ENCODE results near the gene ATP2B2.

GRCh38 chr3:10514407-10515069 is 9.2 kb upstream of the ATP2B2 start:
- no peak for TF ChIP-seq CTCF (IDR thresholded peaks at IDR 0.05)
- no peak for TF ChIP-seq RAD21 (conservative IDR thresholded peaks at IDR 0.05 in 1 of 2, IDR thresholded peaks at IDR 0.05 in 1 of 2)
- TF ChIP-seq POLR2A (IDR thresholded peaks at IDR 0.05; ENCODE audit: low read length) = no peak
- TF ChIP-seq HES2 (IDR thresholded peaks at IDR 0.05) = no peak
- TF ChIP-seq ZFP36 (IDR thresholded peaks at IDR 0.05; ENCODE audit: borderline replicate concordance, partially characterized antibody) = no peak
